ENCODE data around the gene CCDC63. TPM values are rescaled to one million over a fixed set of nuclear protein-coding genes. Genes with fewer than 3 reads are reported as not detected.
"Not testable (repeated sequence)": the region's sequence is repeated elsewhere in the genome, so short reads cannot be mapped to it uniquely, and the experiment has no call there.

The CCDC63 gene
- total and polyA plus RNA-seq, 2 donors = 0.14 to 0.19 TPM

- Histone ChIP-seq H3K4me3 (ENCODE audit: low read length in 2 of 2) (no peak overlapping the region), H3K27me3 (ENCODE audit: control insufficient read depth in 2 of 2, insufficient read depth in 1 of 2, low read length in 1 of 2) (peaks cover 17 to 38% of the 10 kb centered on the region in 2 donors), H3K4me1 (ENCODE audit: control insufficient read depth in 2 of 2, insufficient read depth in 2 of 2, low read length in 2 of 2) (peaks cover 2 to 20% of the 10 kb centered on the region in 2 donors), H3K27ac (ENCODE audit: low read depth in 1 of 2, low read length in 1 of 2) (no peak overlapping the region), H3K9me3 (ENCODE audit: control insufficient read depth in 2 of 2, insufficient read depth in 1 of 2, low read length in 1 of 2) (peaks cover 0 to 1% of the 10 kb centered on the region in 2 donors), H3K36me3 (ENCODE audit: control insufficient read depth in 2 of 2, insufficient read depth in 2 of 2, low read length in 1 of 2) (no peaks in the 10 kb centered on the region)
- 97% methylated on average over 5 of the region's 5 CpGs for whole genome bisulfite sequencing
- no peak for DNase-seq (ENCODE audit: low read depth in 6 of 9, low spot score in 9 of 9)
These were observed 3.1 kb downstream of the CCDC63 start for GRCh38 chr12:110849748-110850403.

DNA sequence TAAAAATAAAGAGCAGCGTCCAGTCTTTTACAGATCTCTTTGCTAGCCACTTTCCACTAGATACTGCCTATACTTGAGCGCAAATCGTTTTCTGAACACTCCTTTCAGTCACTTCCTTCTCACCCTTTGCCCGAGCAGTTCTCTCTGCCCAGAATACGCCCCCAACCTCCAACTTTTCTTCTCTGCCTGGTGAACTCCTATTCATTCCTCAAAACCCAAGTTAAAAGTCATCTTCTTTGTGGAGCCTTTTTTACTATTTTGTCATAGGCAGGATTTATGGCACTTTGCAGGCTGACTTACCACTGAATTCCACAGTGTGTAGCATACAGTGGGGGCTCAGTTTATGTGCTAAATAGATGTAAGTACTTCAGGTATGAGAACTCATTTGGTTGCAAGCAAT, 4.0 kb downstream of the CCDC63 start:
- no peak overlapping the region for H3K4me3 ChIP-seq (ENCODE audit: low read length in 2 of 2)
- DNase-seq (ENCODE audit: low read depth in 6 of 9, low spot score in 9 of 9) = no peak
- H3K9me3 ChIP-seq (ENCODE audit: control insufficient read depth in 2 of 2, insufficient read depth in 1 of 2, low read length in 1 of 2) = peaks cover 0 to 1% of the 10 kb centered on the region in 2 donors
- H3K27ac ChIP-seq (ENCODE audit: low read depth in 1 of 2, low read length in 1 of 2) = no peak overlapping the region
- 83% methylated on average over 5 of the region's 5 CpGs for whole genome bisulfite sequencing
- peaks cover 6 to 29% of the 10 kb centered on the region in 2 donors for H3K4me1 ChIP-seq (ENCODE audit: control insufficient read depth in 2 of 2, insufficient read depth in 2 of 2, low read length in 2 of 2)
- no peaks in the 10 kb centered on the region for H3K36me3 ChIP-seq (ENCODE audit: control insufficient read depth in 2 of 2, insufficient read depth in 2 of 2, low read length in 1 of 2)
- peaks cover 15 to 30% of the 10 kb centered on the region in 2 donors for H3K27me3 ChIP-seq (ENCODE audit: control insufficient read depth in 2 of 2, insufficient read depth in 1 of 2, low read length in 1 of 2)

DNA sequence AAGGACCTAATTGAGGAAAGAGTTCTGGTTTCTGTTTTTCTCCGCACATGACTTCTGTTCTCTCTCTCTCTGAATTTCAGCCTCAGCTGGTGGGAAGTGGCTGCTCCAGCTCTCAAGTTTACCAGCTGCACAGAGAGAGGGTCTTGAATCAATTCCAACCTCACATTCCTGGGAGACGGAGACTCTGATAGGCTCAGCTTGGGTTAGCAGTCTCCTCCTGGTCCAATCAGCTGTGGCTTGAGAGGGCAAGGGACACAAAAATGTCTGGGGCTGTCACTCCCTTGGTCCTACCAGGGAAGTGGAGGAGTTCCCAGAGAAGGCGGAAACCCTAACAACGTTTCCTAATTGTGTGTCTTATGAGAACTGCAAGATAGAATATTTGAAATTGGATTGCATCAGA, 7.0 kb downstream of the CCDC63 start:
- H3K36me3 ChIP-seq (ENCODE audit: control insufficient read depth in 2 of 2, insufficient read depth in 2 of 2, low read length in 1 of 2) = no peaks in the 10 kb centered on the region
- peaks cover 2 to 3% of the 10 kb centered on the region in 2 donors for H3K27me3 ChIP-seq (ENCODE audit: control insufficient read depth in 2 of 2, insufficient read depth in 1 of 2, low read length in 1 of 2)
- WGBS = 93% methylated on average over 4 of the region's 4 CpGs
- H3K4me3 ChIP-seq (ENCODE audit: low read length in 2 of 2) = no peak overlapping the region
- H3K4me1 ChIP-seq (ENCODE audit: control insufficient read depth in 2 of 2, insufficient read depth in 2 of 2, low read length in 2 of 2) = peaks cover 6 to 29% of the 10 kb centered on the region in 2 donors
- no peak for DNase-seq (ENCODE audit: low read depth in 6 of 9, low spot score in 9 of 9)
- no peaks in the 10 kb centered on the region for H3K9me3 ChIP-seq (ENCODE audit: control insufficient read depth in 2 of 2, insufficient read depth in 1 of 2, low read length in 1 of 2)
- no peak overlapping the region for H3K27ac ChIP-seq (ENCODE audit: low read depth in 1 of 2, low read length in 1 of 2)

DNA sequence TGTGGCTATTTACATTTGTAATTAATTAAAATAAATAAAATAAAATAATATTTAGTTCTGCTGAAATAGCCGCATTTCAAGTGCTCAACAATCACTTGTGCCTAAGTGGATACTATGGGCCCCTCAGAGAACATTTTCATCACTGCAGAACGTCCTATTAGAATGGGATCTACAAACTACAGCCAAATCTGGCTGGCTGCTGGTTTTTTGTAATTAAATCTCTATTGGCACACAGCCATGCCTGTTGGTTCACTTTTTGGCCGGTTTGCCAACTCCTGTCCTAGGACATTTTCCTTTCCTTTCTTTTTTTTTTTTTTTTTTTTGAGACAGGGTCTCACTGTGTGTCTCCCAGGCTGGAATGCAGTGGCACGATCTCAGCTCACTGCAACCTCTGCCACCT, 9.8 kb downstream of the CCDC63 start:
- 96% methylated on average over 4 of the region's 4 CpGs for WGBS
- H3K4me1 ChIP-seq (ENCODE audit: control insufficient read depth in 2 of 2, insufficient read depth in 2 of 2, low read length in 2 of 2) = peaks cover 6 to 31% of the 10 kb centered on the region in 2 donors
- no peak overlapping the region for H3K27ac ChIP-seq (ENCODE audit: low read depth in 1 of 2, low read length in 1 of 2)
- DNase-seq (ENCODE audit: low read depth in 6 of 9, low spot score in 9 of 9) = no peak
- H3K9me3 ChIP-seq (ENCODE audit: control insufficient read depth in 2 of 2, insufficient read depth in 1 of 2, low read length in 1 of 2) = no peaks in the 10 kb centered on the region
- H3K27me3 ChIP-seq (ENCODE audit: control insufficient read depth in 2 of 2, insufficient read depth in 1 of 2, low read length in 1 of 2) = peaks cover 0 to 3% of the 10 kb centered on the region in 2 donors
- no peak overlapping the region for H3K4me3 ChIP-seq (ENCODE audit: low read length in 2 of 2)
- no peaks in the 10 kb centered on the region for H3K36me3 ChIP-seq (ENCODE audit: control insufficient read depth in 2 of 2, insufficient read depth in 2 of 2, low read length in 1 of 2)

- no peak for DNase-seq (ENCODE audit: low read depth in 6 of 9, low spot score in 9 of 9)
- no peak overlapping the region for H3K4me3 ChIP-seq (ENCODE audit: low read length in 2 of 2)
- no peaks in the 10 kb centered on the region for H3K36me3 ChIP-seq (ENCODE audit: control insufficient read depth in 2 of 2, insufficient read depth in 2 of 2, low read length in 1 of 2)
- no peak overlapping the region for H3K27ac ChIP-seq (ENCODE audit: low read depth in 1 of 2, low read length in 1 of 2)
- peaks cover 0 to under 1% of the 10 kb centered on the region in 2 donors for H3K27me3 ChIP-seq (ENCODE audit: control insufficient read depth in 2 of 2, insufficient read depth in 1 of 2, low read length in 1 of 2)
- 97% methylated on average over 5 of the region's 5 CpGs for WGBS
- peaks cover 6 to 31% of the 10 kb centered on the region in 2 donors for H3K4me1 ChIP-seq (ENCODE audit: control insufficient read depth in 2 of 2, insufficient read depth in 2 of 2, low read length in 2 of 2)
- H3K9me3 ChIP-seq (ENCODE audit: control insufficient read depth in 2 of 2, insufficient read depth in 1 of 2, low read length in 1 of 2) = no peaks in the 10 kb centered on the region
These were observed 10.7 kb downstream of the CCDC63 start for GRCh38 chr12:110857528-110857927.

GRCh38 chr12:110857954-110858353, 11.2 kb downstream of the CCDC63 start:
- DNase-seq (ENCODE audit: low read depth in 6 of 9, low spot score in 9 of 9); H3K4me3 ChIP-seq (ENCODE audit: low read length in 2 of 2); H3K27ac ChIP-seq (ENCODE audit: low read depth in 1 of 2, low read length in 1 of 2); H3K36me3 ChIP-seq (ENCODE audit: control insufficient read depth in 2 of 2, insufficient read depth in 2 of 2, low read length in 1 of 2); H3K9me3 ChIP-seq (ENCODE audit: control insufficient read depth in 2 of 2, insufficient read depth in 1 of 2, low read length in 1 of 2); H3K27me3 ChIP-seq (ENCODE audit: control insufficient read depth in 2 of 2, insufficient read depth in 1 of 2, low read length in 1 of 2): not testable (repeated sequence)
- peaks cover 6 to 31% of the 10 kb centered on the region in 2 donors for H3K4me1 ChIP-seq (ENCODE audit: control insufficient read depth in 2 of 2, insufficient read depth in 2 of 2, low read length in 2 of 2)
- 95% methylated on average over 4 of the region's 4 CpGs for WGBS

GRCh38 chr12:110858848-110859247, 12.1 kb downstream of the CCDC63 start:
- no peak overlapping the region for H3K27ac ChIP-seq (ENCODE audit: low read depth in 1 of 2, low read length in 1 of 2)
- H3K27me3 ChIP-seq (ENCODE audit: control insufficient read depth in 2 of 2, insufficient read depth in 1 of 2, low read length in 1 of 2) = no peaks in the 10 kb centered on the region
- 85% methylated on average over 8 of the region's 8 CpGs for WGBS
- no peaks in the 10 kb centered on the region for H3K9me3 ChIP-seq (ENCODE audit: control insufficient read depth in 2 of 2, insufficient read depth in 1 of 2, low read length in 1 of 2)
- peaks cover 6 to 24% of the 10 kb centered on the region in 2 donors for H3K4me1 ChIP-seq (ENCODE audit: control insufficient read depth in 2 of 2, insufficient read depth in 2 of 2, low read length in 2 of 2)
- no peaks in the 10 kb centered on the region for H3K36me3 ChIP-seq (ENCODE audit: control insufficient read depth in 2 of 2, insufficient read depth in 2 of 2, low read length in 1 of 2)
- DNase-seq (ENCODE audit: low read depth in 6 of 9, low spot score in 9 of 9) = no peak
- H3K4me3 ChIP-seq (ENCODE audit: low read length in 2 of 2) = no peak overlapping the region

DNA sequence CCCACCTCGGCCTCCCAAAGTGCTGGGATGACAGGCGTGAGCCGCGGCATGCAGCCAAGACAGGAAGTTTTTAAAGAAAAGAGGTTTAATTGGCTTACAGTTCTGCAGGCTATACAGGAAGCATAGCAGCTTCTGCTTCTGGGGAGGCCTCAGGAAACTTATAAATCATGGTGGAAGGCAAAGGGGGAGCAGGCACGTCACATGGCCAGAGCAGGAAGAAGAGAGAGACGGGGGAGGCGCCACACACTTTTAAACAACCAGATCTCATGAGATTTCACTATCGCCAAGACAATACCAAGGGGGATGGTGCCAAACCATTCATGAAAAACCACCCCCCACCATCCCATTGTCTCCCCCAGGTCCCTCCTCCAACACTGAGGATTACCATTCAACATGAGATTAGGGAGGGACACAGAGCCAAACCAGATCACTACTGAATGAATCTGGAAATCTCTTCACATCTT, 14.1 kb downstream of the CCDC63 start:
- no peak overlapping the region for H3K4me3 ChIP-seq (ENCODE audit: low read length in 2 of 2)
- H3K4me1 ChIP-seq (ENCODE audit: control insufficient read depth in 2 of 2, insufficient read depth in 2 of 2, low read length in 2 of 2) = peaks cover 0 to 8% of the 10 kb centered on the region in 2 donors
- 41% methylated on average over 8 of the region's 8 CpGs for WGBS
- no peak overlapping the region for H3K27ac ChIP-seq (ENCODE audit: low read depth in 1 of 2, low read length in 1 of 2)
- no peaks in the 10 kb centered on the region for H3K27me3 ChIP-seq (ENCODE audit: control insufficient read depth in 2 of 2, insufficient read depth in 1 of 2, low read length in 1 of 2)
- DNase-seq (ENCODE audit: low read depth in 6 of 9, low spot score in 9 of 9) = peak in 1 of 9 donors; percentile 23
- H3K9me3 ChIP-seq (ENCODE audit: control insufficient read depth in 2 of 2, insufficient read depth in 1 of 2, low read length in 1 of 2) = no peaks in the 10 kb centered on the region
- no peaks in the 10 kb centered on the region for H3K36me3 ChIP-seq (ENCODE audit: control insufficient read depth in 2 of 2, insufficient read depth in 2 of 2, low read length in 1 of 2)

- no peaks in the 10 kb centered on the region for H3K9me3 ChIP-seq (ENCODE audit: control insufficient read depth in 2 of 2, insufficient read depth in 1 of 2, low read length in 1 of 2)
- no peaks in the 10 kb centered on the region for H3K36me3 ChIP-seq (ENCODE audit: control insufficient read depth in 2 of 2, insufficient read depth in 2 of 2, low read length in 1 of 2)
- no peaks in the 10 kb centered on the region for H3K27me3 ChIP-seq (ENCODE audit: control insufficient read depth in 2 of 2, insufficient read depth in 1 of 2, low read length in 1 of 2)
- DNase-seq (ENCODE audit: low read depth in 6 of 9, low spot score in 9 of 9) = no peak
- no peak overlapping the region for H3K4me3 ChIP-seq (ENCODE audit: low read length in 2 of 2)
- peaks cover 0 to 2% of the 10 kb centered on the region in 2 donors for H3K4me1 ChIP-seq (ENCODE audit: control insufficient read depth in 2 of 2, insufficient read depth in 2 of 2, low read length in 2 of 2)
- H3K27ac ChIP-seq (ENCODE audit: low read depth in 1 of 2, low read length in 1 of 2) = no peak overlapping the region
- 96% methylated on average over 7 of the region's 7 CpGs for WGBS
These were observed 14.9 kb downstream of the CCDC63 start for GRCh38 chr12:110861729-110862128.
